SH-SY5Y (cell line): ENCODE results near the gene COL9A1.

Experiments used
- GATA2 ChIP-seq: IDR thresholded peaks from 2 replicates; pipeline ENCODE4 v1.6.1; 2011; ENCODE audit warnings: mild to moderate bottlenecking, low read depth, low read length
- GATA3 ChIP-seq: IDR thresholded peaks from 2 replicates; pipeline ENCODE4 v1.6.1; 2011; ENCODE audit warnings: low read depth, mild to moderate bottlenecking, low read length, moderate library complexity

The COL9A1 gene

DNA sequence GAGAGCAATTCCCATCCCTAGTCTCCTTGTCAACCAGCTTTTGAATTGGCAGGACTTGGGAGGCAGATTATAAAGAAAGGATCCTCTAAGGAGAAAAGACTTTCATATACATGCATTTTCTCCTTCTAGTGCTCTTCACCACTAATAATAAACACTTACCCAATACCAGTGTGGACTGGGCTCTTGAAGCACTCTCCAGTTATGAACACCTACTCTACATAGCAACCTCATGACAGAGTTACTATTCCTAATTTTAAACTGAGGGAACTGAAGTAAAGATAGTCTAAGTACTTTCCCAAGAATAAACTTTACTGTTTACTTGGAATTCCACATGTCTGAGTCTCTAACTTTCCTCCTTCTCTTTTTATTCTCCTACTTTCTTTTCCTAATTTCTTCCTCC, 4.8 kb downstream of the COL9A1 start:
- TF ChIP-seq GATA2 (no peak), GATA3 (no peak)

DNA sequence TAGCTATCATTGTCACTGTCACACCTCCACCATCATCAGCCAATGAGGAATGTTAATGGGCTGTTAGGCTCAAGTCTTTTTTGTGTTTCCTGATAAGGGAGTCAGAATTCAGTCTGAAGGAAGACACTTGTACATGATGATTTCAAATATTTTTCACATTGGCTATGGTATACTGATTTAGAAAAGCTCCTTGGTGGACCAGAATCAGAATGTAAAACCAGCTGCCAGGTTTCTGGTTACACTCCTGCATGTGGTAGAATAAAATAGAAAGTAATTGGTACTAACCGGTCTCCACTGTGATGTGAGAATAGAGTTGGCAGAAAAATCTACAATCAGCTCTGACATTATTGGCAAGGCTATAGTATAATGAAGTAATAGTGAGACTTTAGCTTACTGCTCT, 10.7 kb downstream of the COL9A1 start:
- TF ChIP-seq GATA3 (no peak), GATA2 (no peak)

DNA sequence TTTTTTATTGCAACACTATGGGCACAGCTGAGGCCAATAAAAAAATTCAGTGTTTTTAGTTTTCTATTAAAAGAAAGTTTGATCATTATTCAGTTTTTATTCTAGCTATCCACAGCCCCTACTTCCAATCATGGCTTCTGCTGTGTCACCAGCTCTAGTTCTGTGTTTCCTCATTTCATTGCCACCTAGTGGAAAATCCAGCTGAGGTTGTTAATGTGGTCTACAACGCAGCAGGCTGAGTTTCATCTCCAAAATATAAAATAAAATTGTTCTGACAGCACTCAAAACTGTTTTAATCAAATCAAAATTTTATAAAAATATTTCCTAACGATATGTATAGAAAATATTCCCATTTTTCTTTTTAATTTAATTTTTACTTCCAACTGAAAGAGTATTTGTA, 13.6 kb downstream of the COL9A1 start:
- TF ChIP-seq GATA2 (no peak), GATA3 (no peak)

DNA sequence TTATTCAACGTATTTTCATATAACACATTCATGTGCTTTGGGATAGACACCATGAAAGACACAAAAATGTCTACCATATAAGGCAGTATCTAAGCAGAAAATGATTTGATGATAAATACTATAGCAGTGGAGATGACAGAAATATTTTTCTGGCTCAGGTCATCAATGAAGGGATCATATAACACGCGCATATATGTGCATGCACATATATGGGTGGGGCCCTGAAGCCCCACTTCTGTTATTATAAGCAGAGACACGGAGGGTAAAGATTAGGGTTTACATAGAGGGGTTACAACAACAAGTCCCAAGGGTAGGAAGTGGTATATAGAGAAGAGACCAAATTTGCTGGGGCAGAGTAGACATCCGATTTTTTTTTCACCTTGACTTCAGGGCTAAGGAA, 16.0 kb downstream of the COL9A1 start:
- TF ChIP-seq GATA3 (no peak), GATA2 (no peak)

DNA sequence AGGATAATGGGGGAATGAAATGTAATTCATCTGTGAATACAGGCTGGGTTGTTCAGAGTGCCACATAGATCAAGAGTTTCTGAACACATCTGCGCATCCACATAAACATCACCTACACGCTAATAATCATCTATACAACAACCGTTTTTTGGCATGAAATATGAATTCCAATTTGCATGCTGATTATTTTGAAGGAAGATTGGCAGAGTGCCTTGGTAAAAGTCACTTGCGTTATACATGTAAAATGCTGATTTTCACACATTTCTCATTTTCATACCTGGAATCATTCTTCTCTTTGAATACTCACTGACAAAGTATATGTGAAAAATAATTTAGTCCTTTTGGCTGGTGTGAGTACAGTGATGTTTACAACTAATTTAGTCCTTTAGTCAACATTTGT, 17.7 kb downstream of the COL9A1 start:
- TF ChIP-seq GATA3 (no peak), GATA2 (no peak)

DNA sequence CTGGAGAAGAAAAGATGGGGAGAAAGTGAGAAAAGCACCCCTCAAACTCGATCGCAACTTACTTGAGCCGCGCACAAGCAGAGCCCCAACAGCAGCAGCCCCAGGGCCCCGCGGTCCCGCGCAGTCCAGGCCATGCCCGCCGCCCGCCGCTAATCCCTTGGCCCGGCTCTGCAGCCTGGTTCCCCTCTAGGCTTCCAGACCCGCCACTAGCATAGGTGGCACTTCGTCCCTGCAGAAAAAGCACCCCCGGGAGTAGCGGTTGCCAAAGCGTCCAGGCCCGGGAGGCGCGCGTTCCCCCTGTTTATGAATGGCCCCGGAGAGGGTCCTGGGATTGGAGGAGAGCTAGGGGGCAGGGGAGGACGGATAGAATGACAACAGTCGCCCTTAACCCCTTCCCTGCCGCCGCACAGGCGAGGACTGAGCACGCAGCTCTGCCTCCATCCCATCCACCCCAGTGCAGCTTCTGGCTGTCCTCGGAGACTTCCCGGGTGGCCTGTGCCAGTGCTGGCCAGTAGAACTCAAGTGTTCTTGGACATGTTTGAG, 19.9 kb downstream of the COL9A1 start:
- TF ChIP-seq GATA3 (no peak), GATA2 (no peak)

DNA sequence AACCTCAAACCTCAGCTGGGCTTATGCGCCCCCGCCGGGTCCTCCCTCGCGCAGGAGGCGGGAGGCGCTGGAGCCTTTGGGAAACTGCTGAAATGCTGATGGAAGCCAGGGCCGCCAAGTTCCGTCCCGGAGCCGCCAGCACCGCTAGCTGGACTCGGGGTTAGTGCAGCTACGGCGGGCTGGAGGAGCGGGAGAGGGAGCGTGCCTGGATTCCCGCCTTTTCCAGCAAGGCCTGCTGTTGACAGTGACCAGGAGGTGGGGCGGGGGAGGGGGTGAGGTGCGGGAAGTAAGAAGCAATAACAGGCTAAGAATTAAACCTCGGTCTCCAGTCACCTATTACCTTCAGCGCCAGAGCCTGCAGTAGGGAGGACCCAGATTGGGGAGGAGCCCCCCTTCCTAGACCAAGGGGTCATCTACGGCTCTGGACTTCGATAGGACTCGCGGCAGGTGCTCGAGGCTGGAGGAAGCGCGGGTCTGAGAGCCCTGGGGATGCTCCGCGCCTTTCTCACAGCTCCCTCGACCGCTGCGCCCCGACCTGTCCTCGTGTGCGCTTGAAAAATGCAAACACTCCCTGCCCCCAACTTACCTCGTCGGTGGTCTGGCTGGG, 20.5 kb downstream of the COL9A1 start:
- TF ChIP-seq GATA3: no peak
- no peak for TF ChIP-seq GATA2

DNA sequence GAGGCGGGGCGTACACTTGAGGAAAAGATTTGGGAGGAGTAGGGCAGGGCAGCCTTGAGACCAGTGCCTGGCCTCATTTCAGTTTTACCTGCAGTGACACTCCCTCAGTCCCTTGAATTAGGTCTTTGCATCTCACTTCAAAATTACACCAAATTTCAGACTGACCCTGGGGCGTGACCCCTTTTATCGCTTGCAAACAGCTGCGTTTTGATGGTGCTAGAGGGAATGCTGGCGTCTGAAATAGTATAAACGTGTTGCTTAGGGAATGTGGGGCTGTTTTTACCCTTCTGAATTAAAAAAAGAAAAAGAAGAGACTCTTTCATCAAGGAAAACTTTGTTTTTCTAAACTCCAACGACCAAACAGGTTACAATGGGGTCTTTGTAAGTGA, 21.0 kb downstream of the COL9A1 start:
- no peak for TF ChIP-seq GATA2
- no peak for TF ChIP-seq GATA3

DNA sequence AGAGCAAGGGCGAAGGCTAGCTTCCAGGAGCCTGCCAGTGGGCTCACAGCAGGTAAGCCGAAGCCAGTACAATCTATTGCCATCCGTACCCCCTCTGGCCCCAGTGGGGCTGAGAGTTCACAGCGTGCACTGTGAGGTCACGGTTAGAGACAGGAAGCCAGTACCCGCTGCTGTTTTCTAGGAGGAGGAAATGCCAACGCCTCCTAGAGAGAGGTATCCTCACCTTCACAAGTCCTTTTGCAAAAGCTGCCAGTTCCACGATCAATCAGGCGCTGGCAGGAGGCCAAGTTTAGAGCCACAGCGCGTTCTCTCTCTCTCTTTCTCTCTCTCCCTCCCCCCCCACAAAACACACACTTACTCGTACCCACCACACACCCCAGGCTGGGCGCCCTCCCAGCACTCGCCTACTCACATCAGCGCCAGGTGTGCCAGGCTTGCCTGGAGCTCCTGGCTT, 22.5 kb downstream of the COL9A1 start:
- TF ChIP-seq GATA3 (no peak), GATA2 (no peak)

DNA sequence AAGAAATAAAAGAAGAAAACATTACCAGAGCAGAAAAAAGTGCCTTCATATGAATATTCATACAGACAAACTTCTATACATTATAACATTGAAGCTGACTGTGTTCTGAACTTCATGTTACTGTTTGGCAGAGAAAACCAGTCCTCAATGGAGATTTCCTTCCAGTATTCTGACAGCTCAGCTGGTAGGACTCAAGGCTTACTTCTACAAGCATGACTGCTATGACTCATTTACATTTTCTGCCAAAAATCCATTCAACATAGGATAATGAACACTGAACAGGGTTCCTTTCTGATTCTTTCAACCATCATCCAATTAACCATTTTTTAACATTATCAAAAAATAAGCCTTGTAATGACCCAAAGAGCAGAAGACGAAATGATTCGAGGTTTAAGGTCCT, 25.4 kb downstream of the COL9A1 start:
- TF ChIP-seq GATA3 (no peak), GATA2 (no peak)

DNA sequence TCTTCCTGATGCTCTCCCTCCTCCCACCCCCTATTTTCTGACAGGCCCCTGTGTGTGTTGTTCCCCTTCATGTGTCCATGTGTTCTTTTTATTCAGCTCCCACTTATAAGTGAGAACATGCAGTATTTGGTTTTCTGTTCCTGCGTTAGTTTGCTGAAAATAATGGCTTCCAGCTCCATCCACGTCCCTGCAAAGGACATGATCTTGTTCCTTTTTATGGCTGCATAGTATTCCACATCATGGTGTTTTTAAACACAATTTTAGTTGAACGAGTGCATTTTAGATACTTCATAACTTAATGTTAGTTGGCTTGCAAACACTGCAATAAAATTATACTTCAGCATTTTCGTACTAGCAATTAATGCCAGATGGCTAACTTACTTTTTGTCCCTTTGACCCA, 28.5 kb downstream of the COL9A1 start:
- TF ChIP-seq GATA3: no peak

DNA sequence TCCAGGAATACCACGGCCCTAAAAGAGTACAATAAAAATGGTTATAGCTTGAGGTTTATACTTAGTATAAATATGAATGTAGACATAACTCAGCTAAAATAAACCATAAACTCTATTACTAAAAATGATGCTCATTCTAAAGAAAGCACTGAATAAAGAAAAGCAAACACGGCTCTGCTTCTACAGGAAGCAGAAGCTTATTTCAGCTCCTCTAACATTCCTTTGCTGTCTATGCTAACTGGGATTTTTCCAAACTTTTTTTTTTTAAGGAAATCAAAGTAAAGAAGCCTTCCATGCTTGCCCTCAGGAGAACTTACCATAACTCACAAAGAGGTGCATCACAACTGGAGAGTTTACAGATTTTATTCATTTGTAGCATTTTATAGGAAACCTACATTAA, 30.8 kb downstream of the COL9A1 start:
- TF ChIP-seq GATA2: no peak
- no peak for TF ChIP-seq GATA3

DNA sequence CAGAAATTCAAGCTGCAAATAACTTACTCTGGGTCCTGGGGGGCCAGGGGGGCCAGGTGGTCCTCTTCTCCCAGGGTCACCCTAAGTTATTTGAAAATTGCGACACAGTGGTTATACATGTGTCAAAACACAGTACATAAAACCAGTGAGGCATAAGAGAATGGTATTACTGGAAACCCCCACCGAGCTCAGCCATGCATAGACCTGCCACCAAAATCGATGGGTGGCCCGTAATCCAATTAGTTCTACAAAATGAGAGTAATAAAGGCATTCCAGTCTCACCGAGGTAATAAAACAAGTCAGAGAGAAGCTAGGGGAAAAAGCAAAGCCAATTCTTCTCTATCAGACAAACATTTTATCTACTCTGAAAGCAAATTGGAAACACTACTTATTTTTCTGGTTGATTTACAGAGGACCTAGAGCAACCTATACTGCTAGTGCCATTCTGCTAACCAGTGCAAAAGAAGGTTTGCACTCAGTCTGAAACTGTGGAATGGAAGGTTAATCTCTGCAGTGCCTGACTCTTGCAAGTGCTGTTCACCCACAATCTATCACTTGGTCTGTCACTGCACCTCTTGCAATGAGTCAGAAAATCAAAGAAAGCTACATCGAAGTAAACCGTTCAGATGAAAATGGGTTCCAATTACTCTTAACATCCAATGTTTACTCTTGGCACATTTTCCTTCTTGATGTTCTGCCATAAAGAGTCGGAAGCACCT, 32.4 kb downstream of the COL9A1 start:
- no peak for TF ChIP-seq GATA3
- TF ChIP-seq GATA2: no peak

DNA sequence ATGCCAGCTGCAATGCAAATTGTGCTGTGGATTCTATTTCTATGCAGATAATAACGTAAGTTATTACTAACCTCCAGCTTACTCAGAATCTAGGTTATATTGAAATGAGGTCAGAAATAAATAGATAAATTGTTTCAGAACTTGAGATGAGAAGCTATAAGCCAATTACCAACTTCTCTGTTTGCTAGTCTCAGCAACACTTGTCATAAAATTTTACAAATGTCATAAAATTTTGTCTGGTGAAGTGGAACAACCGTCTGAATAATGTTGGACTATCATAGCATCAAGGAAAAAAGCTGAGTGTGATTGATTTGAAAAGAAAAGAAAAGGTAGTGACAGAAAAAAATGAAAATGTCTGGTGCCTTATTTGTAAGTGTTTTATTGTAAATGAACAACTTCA, 36.7 kb downstream of the COL9A1 start:
- no peak for TF ChIP-seq GATA2
- no peak for TF ChIP-seq GATA3

DNA sequence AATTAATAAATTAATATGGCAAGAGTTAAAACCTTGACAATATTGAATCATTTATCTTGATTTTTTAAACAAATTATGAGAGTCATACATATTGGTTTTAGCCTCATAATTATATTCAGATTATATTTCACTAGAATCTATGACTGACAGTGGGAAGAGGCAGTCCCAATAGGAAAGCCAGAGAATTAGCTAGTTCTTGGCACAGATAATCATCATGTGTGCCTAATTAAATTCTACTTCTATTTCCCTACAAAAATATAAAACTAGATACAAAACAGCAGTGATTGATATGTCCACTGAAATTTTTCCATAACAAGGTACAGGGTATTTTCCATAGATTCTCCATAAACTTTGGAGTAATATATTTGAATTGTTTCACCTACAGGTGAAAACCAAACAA, 38.6 kb downstream of the COL9A1 start:
- TF ChIP-seq GATA2: no peak
- no peak for TF ChIP-seq GATA3
